ENCODE measurements around the gene FBN2.

DNA sequence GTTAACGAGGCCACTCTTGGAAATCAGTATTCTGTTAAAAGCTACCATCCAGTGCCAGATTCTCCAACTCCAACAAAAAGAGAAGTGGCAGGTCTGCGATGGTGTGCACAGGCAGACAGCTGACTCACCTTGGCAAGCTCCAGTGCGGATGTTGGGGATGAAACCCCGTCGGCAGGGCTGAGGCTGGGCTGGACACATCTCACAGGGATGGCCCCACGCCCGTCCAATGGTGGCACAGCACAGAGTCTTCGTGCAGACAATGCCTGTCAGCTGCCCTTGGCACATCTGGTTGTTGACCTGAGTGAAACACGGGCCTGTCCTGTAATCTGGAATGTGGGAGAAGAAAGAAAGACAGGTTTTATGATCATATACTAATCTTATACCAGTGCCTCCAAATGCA is 73.4 kb downstream of the FBN2 start:
- TF ChIP-seq, protein P1, sequence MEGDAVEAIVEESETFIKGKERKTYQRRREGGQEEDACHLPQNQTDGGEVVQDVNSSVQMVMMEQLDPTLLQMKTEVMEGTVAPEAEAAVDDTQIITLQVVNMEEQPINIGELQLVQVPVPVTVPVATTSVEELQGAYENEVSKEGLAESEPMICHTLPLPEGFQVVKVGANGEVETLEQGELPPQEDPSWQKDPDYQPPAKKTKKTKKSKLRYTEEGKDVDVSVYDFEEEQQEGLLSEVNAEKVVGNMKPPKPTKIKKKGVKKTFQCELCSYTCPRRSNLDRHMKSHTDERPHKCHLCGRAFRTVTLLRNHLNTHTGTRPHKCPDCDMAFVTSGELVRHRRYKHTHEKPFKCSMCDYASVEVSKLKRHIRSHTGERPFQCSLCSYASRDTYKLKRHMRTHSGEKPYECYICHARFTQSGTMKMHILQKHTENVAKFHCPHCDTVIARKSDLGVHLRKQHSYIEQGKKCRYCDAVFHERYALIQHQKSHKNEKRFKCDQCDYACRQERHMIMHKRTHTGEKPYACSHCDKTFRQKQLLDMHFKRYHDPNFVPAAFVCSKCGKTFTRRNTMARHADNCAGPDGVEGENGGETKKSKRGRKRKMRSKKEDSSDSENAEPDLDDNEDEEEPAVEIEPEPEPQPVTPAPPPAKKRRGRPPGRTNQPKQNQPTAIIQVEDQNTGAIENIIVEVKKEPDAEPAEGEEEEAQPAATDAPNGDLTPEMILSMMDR (IDR thresholded peaks at IDR 0.05), result no peak
- TF ChIP-seq POLR2A (IDR thresholded peaks at IDR 0.05), result no peak
- no peak for TF ChIP-seq POLR2AphosphoS5 (IDR thresholded peaks at IDR 0.05)
- no peak for TF ChIP-seq EP300 (IDR thresholded peaks at IDR 0.05)
